HG02763 (cell line): ENCODE results near the gene LYRM4.

Experiments
- ATAC-seq: cut with Tn5 transposase; IDR thresholded peaks from one replicate; pipeline ENCODE4 v1.9.1; 2021; ENCODE audit warnings: mild to moderate bottlenecking, moderate library complexity; ENCODE audit not compliant: unreplicated experiment

LYRM4 gene

DNA sequence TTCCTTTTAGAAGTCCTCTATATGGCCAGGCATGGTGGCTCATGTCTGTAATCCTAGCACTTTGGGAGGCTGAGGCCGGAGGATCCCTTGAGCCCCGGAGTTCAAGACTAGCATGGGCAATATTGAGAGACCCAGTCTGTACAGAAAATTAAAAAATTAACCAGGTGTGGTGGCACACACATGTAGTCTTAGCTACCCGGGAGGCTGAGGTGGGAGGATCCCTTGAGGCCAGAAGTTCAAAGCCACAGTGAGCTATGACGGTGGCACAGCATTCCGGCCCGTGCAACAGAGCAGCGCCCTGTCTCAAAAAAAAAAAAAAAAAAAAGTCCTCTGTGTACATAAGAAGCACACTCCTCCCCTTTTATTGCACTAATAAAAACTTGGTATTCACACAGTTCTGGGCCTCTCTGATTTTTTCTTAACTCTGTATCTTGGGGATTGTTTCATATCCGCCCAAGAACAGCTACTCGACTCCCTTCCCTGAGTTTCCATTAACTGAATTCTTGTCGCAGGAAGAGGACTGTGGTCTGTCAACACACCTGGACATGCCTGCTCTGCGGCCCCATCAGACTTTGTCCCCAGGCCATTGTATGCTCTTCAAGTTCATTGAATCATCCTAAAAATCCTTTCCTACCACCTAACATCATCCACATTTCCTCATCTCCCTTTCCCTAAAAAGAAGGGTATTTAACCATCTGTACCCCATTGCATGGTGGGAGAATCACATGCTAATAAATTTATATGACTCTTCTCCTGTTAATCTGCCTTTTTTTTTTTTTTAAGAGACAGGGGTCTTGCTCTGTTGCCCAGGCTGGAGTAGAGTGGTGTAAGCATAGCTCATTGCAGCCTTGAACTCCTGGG, 201.5 kb downstream of the LYRM4 start:
- no peak for ATAC-seq
